Brain microvascular endothelial cell (primary cell): ENCODE data around the gene CHST12.
"Not testable (repeated sequence)": the region's sequence is repeated elsewhere in the genome, so short reads cannot be mapped to it uniquely, and the experiment has no call there.

Experiments
- DNase-seq: peaks from one replicate; pipeline ENCODE4 v3.0.0-alpha.2; 2020
- H3K27ac ChIP-seq: fragments of 250-450 bp; sonication (Bioruptor Pico); 2 replicates; pipeline ENCODE4 v1.5.1; 2020; ENCODE audit warnings: mild to moderate bottlenecking, moderate library complexity
- H3K27me3 ChIP-seq: fragments of 250-450 bp; sonication (Bioruptor Pico); replicated peaks from 2 replicates; pipeline ENCODE4 v1.5.1; 2020; ENCODE audit warnings: mild to moderate bottlenecking
- H3K36me3 ChIP-seq: fragments of 250-450 bp; sonication (Bioruptor Pico); replicated peaks from 2 replicates; pipeline ENCODE4 v1.5.1; 2020; ENCODE audit warnings: mild to moderate bottlenecking
- H3K4me3 ChIP-seq: 2 replicates; pipeline ENCODE4 v1.5.1; 2011; ENCODE audit warnings: low read depth, mild to moderate bottlenecking, control low read depth, low read length, moderate library complexity
- in situ Hi-C: cut with HindIII; loops from 2 replicates; pipeline ENCODE4 v1.10.0; 2017; ENCODE audit warnings: low sequenced_read_pairs, low pct_ligation_motif_present
- TF ChIP-seq, protein P1 (sequence below): IDR thresholded peaks from 2 replicates; pipeline ENCODE4 v1.5.1; 2011; ENCODE audit warnings: low read depth, mild to moderate bottlenecking, moderate library complexity, low read length, control low read depth, inconsistent platforms; ENCODE audit errors: missing control alignments

Gene CHST12

GRCh38 chr7:2386964-2387669 is 16.3 kb upstream of the CHST12 start:
- in situ Hi-C loops, result no loop called here
- TF ChIP-seq, protein P1, sequence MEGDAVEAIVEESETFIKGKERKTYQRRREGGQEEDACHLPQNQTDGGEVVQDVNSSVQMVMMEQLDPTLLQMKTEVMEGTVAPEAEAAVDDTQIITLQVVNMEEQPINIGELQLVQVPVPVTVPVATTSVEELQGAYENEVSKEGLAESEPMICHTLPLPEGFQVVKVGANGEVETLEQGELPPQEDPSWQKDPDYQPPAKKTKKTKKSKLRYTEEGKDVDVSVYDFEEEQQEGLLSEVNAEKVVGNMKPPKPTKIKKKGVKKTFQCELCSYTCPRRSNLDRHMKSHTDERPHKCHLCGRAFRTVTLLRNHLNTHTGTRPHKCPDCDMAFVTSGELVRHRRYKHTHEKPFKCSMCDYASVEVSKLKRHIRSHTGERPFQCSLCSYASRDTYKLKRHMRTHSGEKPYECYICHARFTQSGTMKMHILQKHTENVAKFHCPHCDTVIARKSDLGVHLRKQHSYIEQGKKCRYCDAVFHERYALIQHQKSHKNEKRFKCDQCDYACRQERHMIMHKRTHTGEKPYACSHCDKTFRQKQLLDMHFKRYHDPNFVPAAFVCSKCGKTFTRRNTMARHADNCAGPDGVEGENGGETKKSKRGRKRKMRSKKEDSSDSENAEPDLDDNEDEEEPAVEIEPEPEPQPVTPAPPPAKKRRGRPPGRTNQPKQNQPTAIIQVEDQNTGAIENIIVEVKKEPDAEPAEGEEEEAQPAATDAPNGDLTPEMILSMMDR, result no peak
- peaks cover 10% of the 10 kb centered on the region for H3K36me3 ChIP-seq
- H3K27ac ChIP-seq, result no peak overlapping the region
- DNase-seq, result no peak
- H3K27me3 ChIP-seq, result no peaks in the 10 kb centered on the region
- H3K4me3 ChIP-seq, result no peak overlapping the region

DNA sequence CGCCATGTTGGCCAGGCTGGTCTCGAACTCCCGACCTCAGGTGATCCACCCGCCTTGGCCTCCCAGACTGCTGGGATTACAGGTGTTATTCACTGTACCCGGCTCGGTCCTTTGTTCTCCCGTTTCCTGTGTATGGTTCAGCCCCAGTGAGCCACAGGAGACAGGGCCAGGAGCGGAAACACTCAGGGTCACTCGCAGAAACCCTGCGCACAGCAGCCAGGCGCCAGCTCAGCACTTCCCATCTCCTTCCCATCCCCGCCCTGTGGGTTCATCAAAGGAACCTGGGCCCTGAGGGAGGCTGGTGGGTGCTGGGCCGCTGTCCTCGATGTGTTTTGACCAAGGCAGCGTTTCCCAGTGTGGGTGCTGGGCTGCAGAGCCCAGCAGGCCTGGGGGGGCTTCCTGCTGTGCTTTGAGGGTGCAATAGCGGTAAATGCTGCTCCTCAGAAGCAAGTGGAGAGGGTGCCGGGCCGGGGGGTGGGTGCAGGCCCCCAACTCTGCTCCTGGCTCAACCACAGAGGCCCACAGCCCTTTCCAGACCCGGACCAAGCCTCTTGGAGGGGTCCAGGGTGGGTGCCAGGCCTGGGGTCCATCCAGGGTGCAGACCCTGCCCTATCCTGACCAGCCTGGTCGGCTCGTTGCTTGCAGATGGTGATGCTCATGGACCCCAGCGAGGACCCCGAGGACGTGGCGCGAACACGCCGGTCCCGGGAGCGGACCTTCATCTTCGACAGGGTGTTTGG is 15.3 kb upstream of the CHST12 start:
- no peak overlapping the region for H3K4me3 ChIP-seq
- H3K27ac ChIP-seq, result no peak overlapping the region
- TF ChIP-seq, protein P1, result no peak
- DNase-seq, result no peak
- no peaks in the 10 kb centered on the region for H3K27me3 ChIP-seq
- in situ Hi-C loops, result no loop called here
- peaks cover 5% of the 10 kb centered on the region for H3K36me3 ChIP-seq

GRCh38 chr7:2388637-2388954 is 14.8 kb upstream of the CHST12 start:
- Histone ChIP-seq H3K27ac (no peak overlapping the region), H3K36me3 (no peaks in the 10 kb centered on the region), H3K4me3 (no peak overlapping the region), H3K27me3 (no peaks in the 10 kb centered on the region)
- no peak for DNase-seq
- in situ Hi-C loops, result no loop called here
- TF ChIP-seq, protein P1, result no peak

GRCh38 chr7:2390020-2390816 is 13.2 kb upstream of the CHST12 start:
- H3K36me3 ChIP-seq, H3K27ac ChIP-seq, H3K27me3 ChIP-seq, in situ Hi-C loops, H3K4me3 ChIP-seq: not testable (repeated sequence)
- peak; percentile 19 for DNase-seq

DNA sequence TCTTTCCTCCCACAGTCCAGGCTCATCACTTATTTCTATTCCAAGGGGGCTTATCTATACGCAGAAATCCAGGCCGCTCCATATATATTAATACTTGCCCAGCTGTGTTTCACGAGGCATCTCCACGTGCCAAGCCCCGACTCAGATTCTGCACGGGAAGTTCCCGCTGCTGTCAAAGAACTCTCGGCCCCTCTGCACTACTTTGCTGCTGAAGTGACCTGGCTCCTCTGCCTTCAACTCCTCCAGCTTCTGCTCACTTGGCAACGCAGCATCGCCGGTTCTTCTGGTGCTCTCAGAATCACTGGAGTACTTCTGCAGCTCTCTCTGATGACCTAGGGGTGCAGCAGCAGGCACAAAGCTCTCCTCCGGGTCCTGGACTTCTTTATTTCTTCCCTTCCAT is 9.7 kb upstream of the CHST12 start:
- in situ Hi-C loops, result no loop called here
- Histone ChIP-seq H3K27ac (no peak overlapping the region), H3K4me3 (no peak overlapping the region), H3K27me3 (no peaks in the 10 kb centered on the region), H3K36me3 (no peaks in the 10 kb centered on the region)
- DNase-seq, result no peak
- TF ChIP-seq, protein P1, result no peak

DNA sequence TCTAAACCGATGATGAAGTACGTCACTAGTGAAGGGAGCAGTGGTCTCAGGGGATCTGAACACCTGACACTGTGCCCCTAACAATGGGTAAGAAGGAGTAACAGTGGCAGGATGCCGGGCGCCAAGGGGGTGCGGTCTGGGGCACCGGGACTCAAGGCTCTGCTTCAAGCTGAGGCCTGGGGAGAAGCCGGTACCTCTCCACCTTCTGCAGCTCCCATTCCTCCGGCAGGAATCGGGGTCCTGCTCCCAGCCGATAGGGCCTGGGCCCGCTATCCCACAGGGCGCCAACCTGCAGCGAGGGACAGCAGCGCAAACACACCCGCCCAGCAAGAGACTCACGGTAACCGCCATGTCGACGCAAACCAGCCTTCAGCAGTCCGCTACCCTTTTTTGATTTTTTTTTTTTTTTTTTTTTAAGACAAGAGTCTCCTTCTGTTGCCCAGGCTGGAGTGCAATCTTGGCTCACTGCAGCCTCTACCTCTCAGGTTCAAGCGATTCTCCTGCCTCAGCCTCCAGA is 8.8 kb upstream of the CHST12 start:
- H3K36me3 ChIP-seq, result no peaks in the 10 kb centered on the region
- no peaks in the 10 kb centered on the region for H3K27me3 ChIP-seq
- no peak for DNase-seq
- in situ Hi-C loops, result no loop called here
- no peak overlapping the region for H3K27ac ChIP-seq
- no peak overlapping the region for H3K4me3 ChIP-seq
- TF ChIP-seq, protein P1, result no peak
